ENCODE measurements around the gene APC. TPM values are rescaled to one million over a fixed set of nuclear protein-coding genes. Genes with fewer than 3 reads are reported as not detected.

The APC gene
- total RNA-seq, 1 donor from 2014 or later, result 53.9 TPM

GRCh38 chr5:112737070-112737462 lies 619 bp upstream of the APC start:
- H3K4me1 ChIP-seq (ENCODE audit: insufficient read depth, low read length), result peaks cover 21% of the 10 kb centered on the region
- H3K9ac ChIP-seq (ENCODE audit: low read length), result peak overlapping the region; percentile 86
- DNase-seq (ENCODE audit: low read depth) (no peak), FAIRE-seq (no peak)
- H4K20me1 ChIP-seq (ENCODE audit: insufficient read depth, low read length), result peaks cover 3% of the 10 kb centered on the region
- Mint-ChIP-seq H3K9me3 (ENCODE audit: unreplicated experiment) (no peaks in the 10 kb centered on the region), H3K4me1 (ENCODE audit: low read depth, unreplicated experiment) (peaks cover 7% of the 10 kb centered on the region), H3K27ac (ENCODE audit: unreplicated experiment) (no peak overlapping the region), H3K4me3 (ENCODE audit: unreplicated experiment) (peak overlapping the region; percentile 85), H3K36me3 (ENCODE audit: low read depth, unreplicated experiment) (peaks cover 3% of the 10 kb centered on the region), H3K27me3 (ENCODE audit: low read depth, unreplicated experiment) (no peaks in the 10 kb centered on the region)
- TF ChIP-seq CTCF (IDR thresholded peaks at IDR 0.05; ENCODE audit: insufficient read depth, low read depth, low read length) (no peak), EZH2 (IDR thresholded peaks at IDR 0.05; ENCODE audit: insufficient read depth, low read length) (no peak)
- H3K4me2 ChIP-seq (ENCODE audit: low read length), result peak overlapping the region; percentile 97
- peak overlapping the region; percentile 88 for H3K4me3 ChIP-seq (ENCODE audit: insufficient read depth, low read depth, low read length)
- peak overlapping the region; percentile 80 for H3K27ac ChIP-seq (ENCODE audit: low read depth, low read length)
- peaks cover 66% of the 10 kb centered on the region for H3K79me2 ChIP-seq (ENCODE audit: insufficient read depth, low read length)
- H3K36me3 ChIP-seq (ENCODE audit: insufficient read depth, low read length), result no peaks in the 10 kb centered on the region
- no peaks in the 10 kb centered on the region for H3K27me3 ChIP-seq (ENCODE audit: insufficient read depth, low read length)
- H3K9me3 ChIP-seq (ENCODE audit: insufficient read depth, low read depth, low read length), result no peaks in the 10 kb centered on the region
- H2AFZ ChIP-seq (ENCODE audit: low read depth, low read length), result peak overlapping the region; percentile 93

- no peak for TF ChIP-seq EZH2 (IDR thresholded peaks at IDR 0.05; ENCODE audit: insufficient read depth, low read length)
- TF ChIP-seq CTCF (IDR thresholded peaks at IDR 0.05; ENCODE audit: insufficient read depth, low read depth, low read length), result no peak
- Histone ChIP-seq H3K4me3 (ENCODE audit: insufficient read depth, low read depth, low read length) (peak overlapping the region; percentile 88), H3K79me2 (ENCODE audit: insufficient read depth, low read length) (peaks cover 77% of the 10 kb centered on the region), H4K20me1 (ENCODE audit: insufficient read depth, low read length) (peaks cover 12% of the 10 kb centered on the region), H3K27me3 (ENCODE audit: insufficient read depth, low read length) (no peaks in the 10 kb centered on the region), H3K27ac (ENCODE audit: low read depth, low read length) (peak overlapping the region; percentile 80), H3K4me2 (ENCODE audit: low read length) (peak overlapping the region; percentile 97), H3K9me3 (ENCODE audit: insufficient read depth, low read depth, low read length) (no peaks in the 10 kb centered on the region), H3K9ac (ENCODE audit: low read length) (peak overlapping the region; percentile 86), H3K36me3 (ENCODE audit: insufficient read depth, low read length) (no peaks in the 10 kb centered on the region), H2AFZ (ENCODE audit: low read depth, low read length) (peak overlapping the region; percentile 93), H3K4me1 (ENCODE audit: insufficient read depth, low read length) (peaks cover 21% of the 10 kb centered on the region)
- DNase-seq (ENCODE audit: low read depth), result no peak
- Mint-ChIP-seq H3K27ac (ENCODE audit: unreplicated experiment) (peak overlapping the region; percentile 2), H3K9me3 (ENCODE audit: unreplicated experiment) (peaks cover 4% of the 10 kb centered on the region), H3K4me3 (ENCODE audit: unreplicated experiment) (peak overlapping the region; percentile 85), H3K36me3 (ENCODE audit: low read depth, unreplicated experiment) (peaks cover 5% of the 10 kb centered on the region), H3K4me1 (ENCODE audit: low read depth, unreplicated experiment) (peaks cover 7% of the 10 kb centered on the region), H3K27me3 (ENCODE audit: low read depth, unreplicated experiment) (no peaks in the 10 kb centered on the region)
- FAIRE-seq, result no peak
These were observed 491 bp downstream of the APC start for GRCh38 chr5:112738191-112738560.

GRCh38 chr5:112742424-112742823 lies 4.7 kb downstream of the APC start:
- no peaks in the 10 kb centered on the region for H3K27me3 ChIP-seq (ENCODE audit: insufficient read depth, low read length)
- H3K9me3 ChIP-seq (ENCODE audit: insufficient read depth, low read depth, low read length), result no peaks in the 10 kb centered on the region
- H3K9ac ChIP-seq (ENCODE audit: low read length), result no peak overlapping the region
- DNase-seq (ENCODE audit: low read depth), result no peak
- Mint-ChIP-seq H3K4me1 (ENCODE audit: low read depth, unreplicated experiment) (peaks cover 4% of the 10 kb centered on the region), H3K27ac (ENCODE audit: unreplicated experiment) (no peak overlapping the region), H3K4me3 (ENCODE audit: unreplicated experiment) (no peak overlapping the region), H3K27me3 (ENCODE audit: low read depth, unreplicated experiment) (no peaks in the 10 kb centered on the region), H3K36me3 (ENCODE audit: low read depth, unreplicated experiment) (peaks cover 5% of the 10 kb centered on the region), H3K9me3 (ENCODE audit: unreplicated experiment) (peaks cover 5% of the 10 kb centered on the region)
- no peak overlapping the region for H2AFZ ChIP-seq (ENCODE audit: low read depth, low read length)
- no peak for TF ChIP-seq EZH2 (IDR thresholded peaks at IDR 0.05; ENCODE audit: insufficient read depth, low read length)
- no peak for TF ChIP-seq CTCF (IDR thresholded peaks at IDR 0.05; ENCODE audit: insufficient read depth, low read depth, low read length)
- no peak for FAIRE-seq
- H3K79me2 ChIP-seq (ENCODE audit: insufficient read depth, low read length), result peaks cover 81% of the 10 kb centered on the region
- H3K4me1 ChIP-seq (ENCODE audit: insufficient read depth, low read length), result peaks cover 10% of the 10 kb centered on the region
- H3K4me2 ChIP-seq (ENCODE audit: low read length), result peak overlapping the region; percentile 19
- no peak overlapping the region for H3K4me3 ChIP-seq (ENCODE audit: insufficient read depth, low read depth, low read length)
- H4K20me1 ChIP-seq (ENCODE audit: insufficient read depth, low read length), result peaks cover 20% of the 10 kb centered on the region
- H3K27ac ChIP-seq (ENCODE audit: low read depth, low read length), result no peak overlapping the region
- no peaks in the 10 kb centered on the region for H3K36me3 ChIP-seq (ENCODE audit: insufficient read depth, low read length)

All from astrocyte (in vitro differentiated cells and primary cell).